Natural killer cell (primary cell): ENCODE measurements around the gene MRPS11. TPM values are rescaled to one million over a fixed set of nuclear protein-coding genes. Genes with fewer than 3 reads are reported as not detected.

Source experiments
- ATAC-seq, 3 donors: fragments of 150-1000 bp in 2 of 3; fragments of 200-7000 bp in 1 of 3; cut with Tn5 transposase; 1 replicate in 1 of 3; 2 replicates in 2 of 3; pipeline ENCODE4 v1.10.0; 2021; ENCODE audit warnings: mild to moderate bottlenecking in 2 of 3, moderate library complexity in 2 of 3
- DNase-seq, 2 donors: peaks; one replicate each; pipeline versions ENCODE4 v3.0.0 to v3.0.0-alpha.2; 2013 to 2021; ENCODE audit warnings: mixed read lengths in 1 of 2
- H3K27ac ChIP-seq: one replicate; pipeline ENCODE4 v1.5.1; 2013; ENCODE audit warnings: mild to moderate bottlenecking, low read length
- H3K27me3 ChIP-seq: one replicate; pipeline ENCODE4 v1.6.1; 2013; ENCODE audit warnings: low read length; ENCODE audit not compliant: control insufficient read depth, insufficient read depth
- H3K36me3 ChIP-seq: one replicate; pipeline ENCODE4 v1.6.1; 2013; ENCODE audit warnings: low read length; ENCODE audit not compliant: control insufficient read depth, insufficient read depth
- H3K4me1 ChIP-seq: one replicate; pipeline ENCODE4 v1.6.1; 2013; ENCODE audit warnings: low read length; ENCODE audit not compliant: control insufficient read depth, insufficient read depth
- H3K4me3 ChIP-seq: one replicate; pipeline ENCODE4 v1.5.1; 2013; ENCODE audit warnings: low read length
- H3K9me3 ChIP-seq: one replicate; pipeline ENCODE4 v1.6.1; 2013; ENCODE audit warnings: low read length; ENCODE audit not compliant: control insufficient read depth, insufficient read depth
- H3K27ac Mint-ChIP-seq, 2 donors: one replicate each; pipeline ENCODE4 v1.8.0; 2022; ENCODE audit warnings: mild to moderate bottlenecking in 2 of 2, mixed read lengths in 2 of 2, moderate library complexity in 1 of 2
- H3K27me3 Mint-ChIP-seq, 2 donors: one replicate each; pipeline ENCODE4 v1.8.0; 2022; ENCODE audit warnings: low read depth in 2 of 2, mixed read lengths in 2 of 2
- H3K36me3 Mint-ChIP-seq: one replicate; pipeline ENCODE4 v1.8.0; 2022; ENCODE audit warnings: mixed read lengths
- H3K4me1 Mint-ChIP-seq, 2 donors: one replicate each; pipeline ENCODE4 v1.8.0; 2022; ENCODE audit warnings: mixed read lengths in 2 of 2
- H3K4me3 Mint-ChIP-seq: one replicate; pipeline ENCODE4 v1.8.0; 2022; ENCODE audit warnings: mild to moderate bottlenecking, moderate library complexity, mixed read lengths
- H3K9me3 Mint-ChIP-seq, 2 donors: one replicate each; pipeline ENCODE4 v1.8.0; 2022; ENCODE audit warnings: mixed read lengths in 2 of 2
- CTCF ChIP-seq: fragments of 200-600 bp; IDR thresholded peaks from one replicate; pipeline ENCODE4 v1.8.0; 2022; ENCODE audit warnings: antibody characterized with exemption
- WGBS: methylation state at CpG from one replicate; pipeline ENCODE4 v1.1.7; 2013; ENCODE audit warnings: missing lambda C conversion rate; ENCODE audit not compliant: insufficient coverage; 5-methylcytosine and 5-hydroxymethylcytosine counted together
- intact Hi-C: fragments of 100-400 bp; cut with micrococcal nuclease; formaldehyde crosslinking; loops from one replicate; pipeline ENCODE4 v1.14.2; 2022
- total RNA-seq, 4 donors: library from RNA; stranded (reverse); fragments of 120-200 nt in 1 of 4; gene quantifications; one replicate each; pipeline versions ENCODE4 v1.2.3 to v1.2.4, GENCODE V29; 2013 to 2022

Gene MRPS11
- total RNA-seq, 3 donors from 2014 or later (not counting 1 experiment from before 2014, with no cell fraction given): 17.0 to 27.6 (median 22.4) TPM

GRCh38 chr15:88525418-88525817, 57.9 kb downstream of the MRPS11 start:
- peaks cover 33% of the 10 kb centered on the region for H3K36me3 Mint-ChIP-seq
- intact Hi-C loops: no loop called here
- no peak overlapping the region for H3K27ac Mint-ChIP-seq
- no peaks in the 10 kb centered on the region for H3K4me1 Mint-ChIP-seq
- ATAC-seq (no peak), DNase-seq (no peak)
- TF ChIP-seq CTCF: no peak
- H3K4me3 Mint-ChIP-seq: no peak overlapping the region
- Histone ChIP-seq H3K4me3 (no peak overlapping the region), H3K27ac (no peak overlapping the region), H3K27me3 (no peaks in the 10 kb centered on the region), H3K9me3 (no peaks in the 10 kb centered on the region), H3K4me1 (no peaks in the 10 kb centered on the region), H3K36me3 (peaks cover 35% of the 10 kb centered on the region)
- no peaks in the 10 kb centered on the region for H3K9me3 Mint-ChIP-seq
- no peaks in the 10 kb centered on the region for H3K27me3 Mint-ChIP-seq

GRCh38 chr15:88526247-88526879, 58.9 kb downstream of the MRPS11 start:
- DNase-seq: no peak
- intact Hi-C loops: no loop called here
- Mint-ChIP-seq H3K9me3 (no peaks in the 10 kb centered on the region), H3K36me3 (peaks cover 42% of the 10 kb centered on the region), H3K4me3 (no peak overlapping the region), H3K27ac (no peak overlapping the region), H3K27me3 (no peaks in the 10 kb centered on the region), H3K4me1 (no peaks in the 10 kb centered on the region)
- Histone ChIP-seq H3K27ac (no peak overlapping the region), H3K27me3 (no peaks in the 10 kb centered on the region), H3K9me3 (no peaks in the 10 kb centered on the region), H3K4me3 (no peak overlapping the region), H3K4me1 (no peaks in the 10 kb centered on the region), H3K36me3 (peaks cover 44% of the 10 kb centered on the region)
- no peak for TF ChIP-seq CTCF
- no peak for ATAC-seq

GRCh38 chr15:88529021-88529630, 61.6 kb downstream of the MRPS11 start:
- intact Hi-C loops: no loop called here
- no peaks in the 10 kb centered on the region for H3K4me1 Mint-ChIP-seq

More at GRCh38 chr15:88529021-88529630, 61.6 kb downstream of the MRPS11 start:
- WGBS: 100% methylated on average over 1 of the region's 1 CpG
- TF ChIP-seq CTCF: no peak
- no peaks in the 10 kb centered on the region for H3K4me1 ChIP-seq
- Mint-ChIP-seq H3K36me3 (peaks cover 44% of the 10 kb centered on the region), H3K27ac (no peak overlapping the region), H3K27me3 (no peaks in the 10 kb centered on the region), H3K9me3 (no peaks in the 10 kb centered on the region), H3K4me3 (no peak overlapping the region)
- no peak overlapping the region for H3K27ac ChIP-seq
- H3K4me3 ChIP-seq: no peak overlapping the region
- peaks cover 45% of the 10 kb centered on the region for H3K36me3 ChIP-seq
- no peak for ATAC-seq
- H3K9me3 ChIP-seq: no peaks in the 10 kb centered on the region
- no peak for DNase-seq
- no peaks in the 10 kb centered on the region for H3K27me3 ChIP-seq

Other genes starting within 250 kb of the MRPS11 start
- not detected for gene NTRK3, start 211.0 kb upstream of the MRPS11 start, total RNA-seq
- 10 to 100 TPM in 2 of 3 donors, 1 to 10 TPM in 1; 9.8 to 11.0 (median 10.2) TPM for gene MRPL46, start 320 bp upstream of the MRPS11 start, total RNA-seq
- gene DET1, start 79.0 kb downstream of the MRPS11 start, total RNA-seq: 1 to 10 TPM; 3.9 to 5.8 (median 5.2) TPM
- 10 to 100 TPM; 19.9 to 26.9 (median 20.9) TPM for gene AEN, start 153.6 kb downstream of the MRPS11 start, total RNA-seq
- 100 to 1,000 TPM in 2 of 3 donors, 10 to 100 TPM in 1; 80.6 to 137 (median 116) TPM for gene ISG20, start 171.3 kb downstream of the MRPS11 start, total RNA-seq